Lung (tissue), 12 donors: ENCODE measurements around the gene INMT. TPM values are rescaled to one million over a fixed set of nuclear protein-coding genes. Genes with fewer than 3 reads are reported as not detected.

Source experiments
- ATAC-seq: fragments of 200-7000 bp; cut with Tn5 transposase; one replicate; pipeline ENCODE4 v1.9.1; 2020; ENCODE audit warnings: moderate number of reproducible peaks; ENCODE audit not compliant: insufficient read depth, low FRiP score
- DNase-seq, 3 donors: peaks; one replicate each; pipeline ENCODE4 v3.0.0-alpha.2; 2013 to 2017
- H3K27ac ChIP-seq, 2 donors: one replicate each; pipeline ENCODE4 v1.5.1; 2013; ENCODE audit warnings: mild to moderate bottlenecking in 2 of 2, moderate library complexity in 2 of 2, control low read depth in 1 of 2, inconsistent platforms in 1 of 2, low read depth in 1 of 2, low read length in 1 of 2
- H3K27me3 ChIP-seq, 3 donors: one replicate each; pipeline ENCODE4 v1.5.1; 2013; ENCODE audit warnings: low read length in 2 of 3; ENCODE audit not compliant: control insufficient read depth in 3 of 3, insufficient read depth in 3 of 3
- H3K36me3 ChIP-seq, 4 donors: one replicate each; pipeline ENCODE4 v1.5.1; 2013; ENCODE audit warnings: low read length in 4 of 4, mild to moderate bottlenecking in 1 of 4, moderate library complexity in 1 of 4; ENCODE audit not compliant: control insufficient read depth in 4 of 4, insufficient read depth in 4 of 4
- H3K4me1 ChIP-seq, 5 donors: one replicate each; pipeline ENCODE4 v1.5.1; 2013; ENCODE audit warnings: low read length in 5 of 5, mild to moderate bottlenecking in 2 of 5, moderate library complexity in 1 of 5; ENCODE audit not compliant: control insufficient read depth in 5 of 5, insufficient read depth in 5 of 5
- H3K4me3 ChIP-seq: one replicate; pipeline ENCODE4 v1.5.1; 2013; ENCODE audit warnings: mild to moderate bottlenecking, control low read depth, moderate library complexity
- H3K9ac ChIP-seq, 2 donors: one replicate each; pipeline ENCODE4 v1.5.1; 2013; ENCODE audit warnings: low read length in 2 of 2, control low read depth in 1 of 2; ENCODE audit not compliant: insufficient read depth in 1 of 2
- H3K9me3 ChIP-seq, 4 donors: one replicate each; pipeline ENCODE4 v1.5.1; 2013; ENCODE audit warnings: low read length in 3 of 4, mild to moderate bottlenecking in 1 of 4, moderate library complexity in 1 of 4; ENCODE audit not compliant: control insufficient read depth in 4 of 4, insufficient read depth in 3 of 4
- WGBS, 2 donors: extraction: QIAGEN DNeasy Blood & Tissue Kit; methylation state at CpG; one replicate each; pipeline ENCODE4 v1.1.7; 2013; 5-methylcytosine and 5-hydroxymethylcytosine counted together
- polyA plus RNA-seq, 2 donors: library from polyadenylated mRNA; stranded (reverse); fragments of 200-250 nt; gene quantifications; one replicate each; pipeline ENCODE4 v1.2.1, GENCODE V29; 2013
- total RNA-seq, 2 donors: library from RNA; depleted of rRNA in 1 of 2; stranded (reverse); fragments of >200 nt in 1 of 2; gene quantifications; one replicate each; pipeline ENCODE4 v1.2.1, GENCODE V29; 2014 to 2021
- TF ChIP-seq, protein P1 (sequence below): IDR thresholded peaks from 2 replicates; pipeline ENCODE4 v1.5.1; 2012; ENCODE audit warnings: mild to moderate bottlenecking; ENCODE audit errors: control extremely low read depth, extremely low read depth
- donor health status: control.
- donor health status: control.
- donor health status: Bipolar disorder and iron deficiency.
- donor health status: healthy.
- donor health status: DM: yes; HTN: yes; CAD: no.

INMT gene
- total and polyA plus RNA-seq, 4 donors, result 88.7 to 200 (median 127) TPM

DNA sequence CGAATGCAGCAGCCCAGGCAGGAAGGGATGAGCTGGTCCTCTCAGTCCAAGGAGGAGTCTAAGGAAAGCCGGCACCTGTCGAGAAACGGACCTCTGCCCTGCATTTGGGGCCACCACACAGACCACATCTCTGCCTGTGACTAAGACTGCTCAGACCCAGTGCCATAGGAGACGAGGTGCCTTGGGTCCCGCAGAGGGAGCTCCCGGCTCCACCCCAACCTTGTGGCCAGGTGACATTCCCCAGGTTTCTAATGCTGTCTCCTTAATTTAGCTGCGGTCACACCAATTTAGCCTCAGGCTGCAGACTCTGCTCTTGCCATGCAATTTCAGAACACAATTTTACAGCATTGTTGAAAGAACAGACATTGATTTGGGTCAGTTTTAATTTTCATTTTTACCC is 46.9 kb upstream of the INMT start:
- DNase-seq, result no peak
- Histone ChIP-seq H3K27ac (no peak overlapping the region), H3K9ac (no peak overlapping the region), H3K36me3 (no peaks in the 10 kb centered on the region), H3K27me3 (no peaks in the 10 kb centered on the region), H3K4me3 (no peak overlapping the region), H3K9me3 (no peaks in the 10 kb centered on the region), H3K4me1 (peaks cover 0 to 4% (median 0%) of the 10 kb centered on the region in 5 donors)
- ATAC-seq, result no peak
- TF ChIP-seq, protein P1, sequence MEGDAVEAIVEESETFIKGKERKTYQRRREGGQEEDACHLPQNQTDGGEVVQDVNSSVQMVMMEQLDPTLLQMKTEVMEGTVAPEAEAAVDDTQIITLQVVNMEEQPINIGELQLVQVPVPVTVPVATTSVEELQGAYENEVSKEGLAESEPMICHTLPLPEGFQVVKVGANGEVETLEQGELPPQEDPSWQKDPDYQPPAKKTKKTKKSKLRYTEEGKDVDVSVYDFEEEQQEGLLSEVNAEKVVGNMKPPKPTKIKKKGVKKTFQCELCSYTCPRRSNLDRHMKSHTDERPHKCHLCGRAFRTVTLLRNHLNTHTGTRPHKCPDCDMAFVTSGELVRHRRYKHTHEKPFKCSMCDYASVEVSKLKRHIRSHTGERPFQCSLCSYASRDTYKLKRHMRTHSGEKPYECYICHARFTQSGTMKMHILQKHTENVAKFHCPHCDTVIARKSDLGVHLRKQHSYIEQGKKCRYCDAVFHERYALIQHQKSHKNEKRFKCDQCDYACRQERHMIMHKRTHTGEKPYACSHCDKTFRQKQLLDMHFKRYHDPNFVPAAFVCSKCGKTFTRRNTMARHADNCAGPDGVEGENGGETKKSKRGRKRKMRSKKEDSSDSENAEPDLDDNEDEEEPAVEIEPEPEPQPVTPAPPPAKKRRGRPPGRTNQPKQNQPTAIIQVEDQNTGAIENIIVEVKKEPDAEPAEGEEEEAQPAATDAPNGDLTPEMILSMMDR, result no peak
- WGBS, 2 donors, result 90 to 92% methylated on average over 8 of the region's 8 CpGs

DNA sequence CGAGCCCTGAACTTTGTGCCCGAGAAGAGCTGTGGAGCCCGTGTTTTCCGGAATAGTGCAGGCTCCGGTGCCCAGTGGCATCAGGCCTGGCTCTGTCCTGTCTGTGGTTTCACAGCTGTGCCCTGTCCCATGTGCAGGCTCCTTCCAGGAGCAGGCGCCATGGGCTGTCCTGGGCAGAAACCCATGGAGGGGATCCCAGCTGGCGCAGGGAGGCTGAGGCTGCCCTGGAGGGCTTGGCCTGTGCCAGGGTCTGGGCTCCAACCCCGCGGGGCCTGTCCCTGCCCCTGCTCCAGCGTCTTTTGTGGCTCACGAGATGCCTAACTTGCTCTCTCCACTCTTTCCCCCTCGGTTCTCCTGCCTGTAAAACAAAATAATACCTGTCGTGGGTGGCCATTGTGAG is 46.3 kb upstream of the INMT start:
- TF ChIP-seq, protein P1, result no peak
- Histone ChIP-seq H3K9ac (no peak overlapping the region), H3K4me3 (no peak overlapping the region)

DNA sequence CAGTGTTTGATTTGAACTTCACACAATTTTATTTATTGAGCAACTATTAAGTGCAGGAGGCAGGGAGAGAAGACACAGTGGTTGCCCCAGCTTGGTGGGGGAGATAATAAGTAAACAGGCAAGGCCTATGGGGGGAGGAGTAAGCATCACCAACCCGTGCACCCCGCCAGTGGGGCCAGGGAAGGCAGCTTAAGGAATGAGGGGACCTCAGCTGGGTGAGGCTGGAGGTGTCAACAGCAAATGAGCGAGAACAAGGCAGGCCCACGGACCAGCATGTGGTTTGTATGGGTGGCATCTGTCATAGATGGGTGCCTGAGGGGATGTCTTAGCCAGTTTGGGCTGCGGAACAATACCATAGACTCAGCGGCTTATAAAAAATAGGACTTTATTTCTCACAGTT is 45.6 kb upstream of the INMT start:
- no peak overlapping the region for H3K4me3 ChIP-seq
- no peaks in the 10 kb centered on the region for H3K36me3 ChIP-seq
- H3K9me3 ChIP-seq, result no peaks in the 10 kb centered on the region
- H3K27ac ChIP-seq, result no peak overlapping the region
- TF ChIP-seq, protein P1, result no peak
- DNase-seq, result no peak
- H3K9ac ChIP-seq, result no peak overlapping the region
- H3K27me3 ChIP-seq, result no peaks in the 10 kb centered on the region
- H3K4me1 ChIP-seq, result peaks cover 0 to 3% (median 0%) of the 10 kb centered on the region in 5 donors
- WGBS, 2 donors, result 95 to 97% methylated on average over 6 of the region's 6 CpGs
- ATAC-seq, result no peak

More for the DNA sequence above, 46.3 kb upstream of the INMT start:
- H3K27ac ChIP-seq, result no peak overlapping the region
- DNase-seq, result no peak
- ATAC-seq, result no peak
- no peaks in the 10 kb centered on the region for H3K27me3 ChIP-seq
- H3K9me3 ChIP-seq, result no peaks in the 10 kb centered on the region
- 92 to 94% methylated on average over 13 of the region's 13 CpGs for WGBS, 2 donors
- peaks cover 0 to 3% (median 0%) of the 10 kb centered on the region in 5 donors for H3K4me1 ChIP-seq
- no peaks in the 10 kb centered on the region for H3K36me3 ChIP-seq

DNA sequence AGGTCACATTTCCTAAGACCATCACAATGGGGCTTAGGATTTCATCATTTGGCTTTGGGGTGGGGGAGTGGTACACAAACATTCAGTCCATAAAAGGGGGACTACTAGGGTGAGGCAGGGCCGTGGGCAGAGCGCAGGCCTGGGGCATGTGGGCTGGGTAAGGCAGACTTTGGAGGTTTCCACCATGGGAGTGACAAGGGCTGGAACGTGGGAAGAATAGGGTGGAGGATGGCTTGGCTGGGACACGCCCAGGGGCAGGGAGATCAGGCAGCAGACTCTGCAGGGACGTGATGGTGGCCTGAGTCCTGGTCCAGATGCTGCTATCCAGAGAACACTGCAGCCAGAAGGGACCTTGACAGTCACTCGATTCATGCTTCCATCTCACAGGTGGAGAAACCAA is 45.0 kb upstream of the INMT start:
- 86 to 87% methylated on average over 6 of the region's 6 CpGs for WGBS, 2 donors

More for the DNA sequence above, 45.0 kb upstream of the INMT start:
- H3K4me3 ChIP-seq, result no peak overlapping the region
- ATAC-seq, result no peak
- TF ChIP-seq, protein P1, result no peak
- no peaks in the 10 kb centered on the region for H3K36me3 ChIP-seq
- H3K9me3 ChIP-seq, result no peaks in the 10 kb centered on the region
- peaks cover 0 to 3% (median 0%) of the 10 kb centered on the region in 5 donors for H3K4me1 ChIP-seq
- no peak overlapping the region for H3K27ac ChIP-seq
- DNase-seq, result no peak
- no peaks in the 10 kb centered on the region for H3K27me3 ChIP-seq
- no peak overlapping the region for H3K9ac ChIP-seq
